BJ (cell line): ENCODE measurements around the gene PIGT. TPM values are rescaled to one million over a fixed set of nuclear protein-coding genes. Genes with fewer than 3 reads are reported as not detected.

Experiments
- CTCF ChIA-PET: fragments of 350-600 bp; formaldehyde crosslinking; extraction: SDS; loops from one replicate; lab custom pipeline; 2021; ENCODE audit warnings: antibody characterized with exemption, inconsistent platforms; lab: Yijun Ruan, JAX
- POLR2A ChIA-PET: fragments of 300-600 bp; sonication (Branson Sonifier 250); formaldehyde crosslinking; extraction: SDS; loops from one replicate; lab custom pipeline; 2021; ENCODE audit warnings: antibody characterized with exemption; lab: Charles Lee
- DNase-seq: peaks from one replicate; pipeline ENCODE4 v3.0.0-alpha.2; 2011; ENCODE audit warnings: low read depth
- H3K27me3 ChIP-seq: 2 replicates; pipeline ENCODE4 v1.6.0; 2011; ENCODE audit warnings: low read length; ENCODE audit not compliant: control insufficient read depth, insufficient read depth
- H3K36me3 ChIP-seq: 2 replicates; pipeline ENCODE4 v1.5.1; 2011; ENCODE audit warnings: low read length; ENCODE audit not compliant: control insufficient read depth, insufficient read depth
- H3K4me3 ChIP-seq: 2 replicates; pipeline ENCODE4 v1.5.1; 2011; ENCODE audit warnings: low read depth, mild to moderate bottlenecking, control low read depth, low read length
- CTCF ChIP-seq: IDR thresholded peaks from 2 replicates; pipeline ENCODE4 v1.5.1; 2011; ENCODE audit warnings: low read depth, mild to moderate bottlenecking, control low read depth, inconsistent platforms, low read length, moderate library complexity; ENCODE audit not compliant: insufficient read depth
- polyA minus RNA-seq: library from RNA; depleted of rRNA, polyadenylated mRNA; stranded (reverse); fragments of >200 nt; gene quantifications from 2 replicates; pipeline ENCODE4 v1.2.3, GENCODE V29; 2011; rRNA and poly(A)+ RNA removed
- polyA plus RNA-seq: library from polyadenylated mRNA; depleted of rRNA; stranded (reverse); fragments of >200 nt; gene quantifications from 2 replicates; pipeline ENCODE4 v1.2.3, GENCODE V29; 2011; rRNA removed

PIGT gene
- polyA plus RNA-seq, result 135 and 236 TPM in 2 replicates
- 39.7 and 47.6 TPM in 2 replicates for polyA minus RNA-seq

DNA sequence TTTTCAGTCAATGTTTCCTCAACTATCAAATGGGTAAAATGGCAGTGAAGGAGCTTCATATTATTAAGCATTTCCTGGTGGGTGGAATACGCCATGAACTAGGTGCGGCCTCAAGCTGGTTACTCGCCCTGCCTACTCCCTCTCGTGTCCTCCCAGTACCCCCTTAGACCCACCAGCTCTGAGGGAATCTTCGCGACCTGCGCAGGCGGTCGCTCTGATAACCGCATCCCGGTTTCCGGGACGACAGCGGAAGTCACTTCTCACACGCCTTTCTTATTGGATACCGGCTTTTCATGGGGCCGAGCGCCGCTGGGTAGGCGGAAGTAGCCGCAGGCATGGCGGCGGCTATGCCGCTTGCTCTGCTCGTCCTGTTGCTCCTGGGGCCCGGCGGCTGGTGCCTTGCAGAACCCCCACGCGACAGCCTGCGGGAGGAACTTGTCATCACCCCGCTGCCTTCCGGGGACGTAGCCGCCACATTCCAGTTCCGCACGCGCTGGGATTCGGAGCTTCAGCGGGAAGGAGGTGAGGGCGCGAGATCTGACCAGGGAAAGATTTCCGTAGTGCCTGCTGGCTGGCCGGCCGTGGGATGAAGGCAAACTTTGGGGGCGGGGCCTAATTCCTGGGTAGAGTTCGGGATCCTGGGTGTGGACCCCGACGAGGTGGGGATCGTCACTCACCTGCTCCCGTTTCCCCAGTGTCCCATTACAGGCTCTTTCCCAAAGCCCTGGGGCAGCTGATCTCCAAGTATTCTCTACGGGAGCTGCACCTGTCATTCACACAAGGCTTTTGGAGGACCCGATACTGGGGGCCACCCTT is at the start of gene PIGT:
TSS of gene PIGT (plus strand) at position 320 of the 816 bp plus-strand sequence. CDS start at position 336, 16 bp downstream.
- ChIA-PET POLR2A (interaction anchor here (1.3 kb wide), 1 partner anchor 53 kb away, joined by 4 read pairs; the partner anchor contains the start of gene SYS1), CTCF (interaction anchor here (0.8 to 1.7 kb wide), 6 partner anchors 10 to 373 kb away, joined by 3 to 7 read pairs (median 4); partner anchors contain the start of gene SYS1)
- Histone ChIP-seq H3K4me3 (peak within 1 kb of the TSS; percentile 93), H3K27me3 (no peaks in the 10 kb centered on the region), H3K36me3 (peaks cover 6% of the 10 kb centered on the region)
- TF ChIP-seq CTCF, result no peak
- DNase-seq, result no peak

GRCh38 chr20:45366192-45366591 is 49.7 kb upstream of the PIGT start:
- TF ChIP-seq CTCF, result no peak
- Histone ChIP-seq H3K36me3 (peaks cover 16% of the 10 kb centered on the region), H3K4me3 (no peak overlapping the region), H3K27me3 (no peaks in the 10 kb centered on the region)
- POLR2A ChIA-PET, result no interaction called here
- DNase-seq, result no peak
- CTCF ChIA-PET, result interaction anchor here (0.6 to 13.8 kb wide), 6 partner anchors 7 to 409 kb away, joined by 3 to 101 read pairs (median 7); no protein-coding TSS in a partner anchor

DNA sequence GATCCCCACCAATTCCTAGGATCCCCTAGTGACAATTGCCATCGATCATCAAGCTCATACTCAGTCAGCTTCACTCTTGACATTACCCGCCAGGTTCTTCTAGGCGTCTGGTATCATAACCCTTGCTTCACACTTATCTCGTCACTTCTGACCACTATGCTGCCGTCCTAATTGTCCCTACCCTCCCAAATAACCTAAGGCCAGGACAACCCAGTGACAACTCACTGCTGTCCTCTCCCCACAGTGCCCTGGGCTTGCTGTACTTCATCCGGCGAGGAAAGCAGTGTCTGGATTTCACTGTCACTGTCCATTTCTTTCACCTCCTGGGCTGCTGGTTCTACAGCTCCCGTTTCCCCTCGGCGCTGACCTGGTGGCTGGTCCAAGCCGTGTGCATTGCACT is 49.3 kb upstream of the PIGT start:
- POLR2A ChIA-PET, result no interaction called here

GRCh38 chr20:45367126-45367525 is 48.8 kb upstream of the PIGT start:
- ChIA-PET CTCF (interaction anchor here (0.8 to 13.8 kb wide), 2 partner anchors 69 to 85 kb away, joined by 4 to 101 read pairs; no protein-coding TSS in a partner anchor), POLR2A (no interaction called here)
- DNase-seq, result no peak
- H3K36me3 ChIP-seq, result peaks cover 16% of the 10 kb centered on the region
- no peaks in the 10 kb centered on the region for H3K27me3 ChIP-seq
- no peak for TF ChIP-seq CTCF
- H3K4me3 ChIP-seq, result no peak overlapping the region

More for the DNA sequence above, 49.3 kb upstream of the PIGT start:
- Histone ChIP-seq H3K36me3 (peaks cover 16% of the 10 kb centered on the region), H3K27me3 (no peaks in the 10 kb centered on the region), H3K4me3 (no peak overlapping the region)
- no peak for TF ChIP-seq CTCF
- DNase-seq, result no peak
- CTCF ChIA-PET, result interaction anchor here (0.6 to 13.8 kb wide), 4 partner anchors 13 to 409 kb away, joined by 3 to 101 read pairs (median 3); no protein-coding TSS in a partner anchor
